NCI-H2227 (cell line): Measurements from ENCODE around the gene MAD2L1BP.
"Not testable (repeated sequence)": the region's sequence is repeated elsewhere in the genome, so short reads cannot be mapped to it uniquely, and the experiment has no call there.

Experiments used
- DNase-seq: peaks from one replicate; lab custom pipeline; 2025; ENCODE audit not compliant: unreplicated experiment; lab: John Stamatoyannopoulos, UW

MAD2L1BP gene, protein sequence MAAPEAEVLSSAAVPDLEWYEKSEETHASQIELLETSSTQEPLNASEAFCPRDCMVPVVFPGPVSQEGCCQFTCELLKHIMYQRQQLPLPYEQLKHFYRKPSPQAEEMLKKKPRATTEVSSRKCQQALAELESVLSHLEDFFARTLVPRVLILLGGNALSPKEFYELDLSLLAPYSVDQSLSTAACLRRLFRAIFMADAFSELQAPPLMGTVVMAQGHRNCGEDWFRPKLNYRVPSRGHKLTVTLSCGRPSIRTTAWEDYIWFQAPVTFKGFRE

GRCh38 chr6:43635387-43636307, at the start of gene MAD2L1BP:
Gene MAD2L1BP (plus strand): TSS chr6:43635840. CDS start chr6:43635876, 36 bp downstream.
- peak; percentile 85 for DNase-seq

DNA sequence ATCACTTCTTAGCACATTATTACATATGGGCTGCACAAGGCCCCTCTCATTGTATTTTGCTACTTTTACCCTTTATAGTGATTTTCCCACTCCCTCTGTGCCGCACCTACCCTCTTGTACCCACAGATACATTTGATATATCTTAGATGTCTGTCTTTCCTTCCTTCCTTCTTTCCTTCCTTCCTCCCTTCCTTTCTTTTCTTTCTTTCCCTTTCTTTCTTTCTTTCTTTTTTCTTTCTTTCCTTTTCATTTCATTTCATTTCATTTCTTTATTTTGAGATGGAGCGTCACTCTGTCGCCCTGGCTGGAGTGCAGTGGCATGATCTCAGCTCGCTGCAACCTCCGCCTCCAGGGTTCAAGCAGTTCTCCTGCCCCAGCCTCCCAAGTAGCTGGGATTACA, 47.4 kb upstream of the MAD2L1BP start:
- no peak for DNase-seq

DNA sequence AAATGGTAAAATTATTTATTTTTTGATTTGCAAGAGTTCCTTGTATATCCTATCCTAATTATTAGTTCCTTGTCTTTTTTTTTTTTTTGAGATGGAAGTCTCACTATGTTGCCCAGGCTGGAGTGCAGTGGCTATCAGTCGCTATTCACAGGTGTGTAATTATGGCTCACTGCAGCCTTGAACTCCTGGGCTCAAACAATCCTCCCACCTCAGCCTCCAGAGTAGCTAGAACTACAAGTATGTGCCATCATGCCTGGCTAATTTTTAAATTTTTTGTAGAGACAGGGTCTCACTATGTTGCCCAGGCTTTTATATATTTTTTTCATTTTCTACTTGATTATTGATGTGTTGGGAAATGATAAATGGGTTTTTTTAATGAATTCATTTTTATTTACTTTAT, 46.1 kb upstream of the MAD2L1BP start:
- DNase-seq = not testable (repeated sequence)

DNA sequence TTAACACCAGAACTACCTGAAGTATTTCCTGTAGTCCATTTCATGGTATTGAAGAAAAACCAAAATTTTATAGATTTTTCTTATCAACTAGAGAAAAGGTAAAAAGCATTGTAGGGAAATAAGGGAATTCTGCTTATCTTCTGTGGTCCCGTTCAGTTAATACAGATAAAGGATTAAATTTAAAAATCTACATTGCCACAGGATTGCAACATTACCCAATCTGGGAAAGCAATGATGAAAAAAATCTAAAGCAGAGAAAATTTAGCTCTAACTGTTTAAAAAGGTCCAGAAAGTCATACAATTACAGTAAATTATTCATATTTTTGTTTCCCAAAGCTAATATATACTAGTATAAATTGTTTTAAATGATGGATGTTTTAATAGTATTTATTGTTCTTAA, 41.7 kb upstream of the MAD2L1BP start:
- no peak for DNase-seq

DNA sequence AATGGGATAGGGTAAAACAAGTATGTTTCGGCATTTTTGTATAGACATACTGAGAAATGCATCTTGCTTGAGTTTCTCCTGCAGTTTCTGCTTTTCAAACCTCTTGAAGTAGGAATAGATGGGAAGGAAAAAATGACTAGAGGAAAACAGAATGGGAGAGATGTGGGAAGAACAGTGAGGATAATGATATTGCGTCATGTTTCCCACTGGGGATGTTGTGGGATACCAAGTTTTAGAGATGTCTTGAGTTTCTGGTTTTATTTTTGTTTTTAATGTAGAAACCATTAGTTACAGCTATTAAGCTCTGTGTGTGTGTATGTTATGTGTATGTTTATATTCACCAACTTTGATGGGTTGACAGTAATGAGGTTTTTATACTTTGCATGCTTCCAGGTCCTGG, 35.0 kb upstream of the MAD2L1BP start:
- no peak for DNase-seq

- no peak for DNase-seq
Measured at GRCh38 chr6:43604174-43604573, 31.5 kb upstream of the MAD2L1BP start.

- DNase-seq = no peak
Measured at GRCh38 chr6:43606019-43606418, 29.6 kb upstream of the MAD2L1BP start.

DNA sequence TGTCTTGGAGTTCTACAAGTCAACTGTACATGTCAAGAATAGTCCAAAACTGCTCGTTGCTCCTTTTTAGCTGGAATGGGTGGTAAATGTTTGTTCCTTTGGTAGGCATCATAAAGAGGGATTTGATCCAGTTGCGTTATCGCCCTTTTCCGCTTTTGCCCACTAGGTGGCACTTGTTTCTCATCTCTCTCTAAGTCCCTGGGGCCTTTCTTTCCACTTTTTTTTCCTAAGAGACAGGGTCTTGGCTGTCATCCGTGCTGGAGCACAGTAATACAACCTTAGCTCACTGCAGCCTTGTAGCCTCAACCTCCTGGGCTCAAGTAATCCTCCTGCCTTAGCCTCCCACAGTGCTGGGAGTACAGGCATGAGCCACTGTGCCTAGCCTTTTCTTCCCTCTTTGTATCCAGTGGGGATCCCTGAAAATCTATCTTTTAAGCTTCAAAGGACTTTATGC, 27.3 kb upstream of the MAD2L1BP start:
- peak; percentile 73 for DNase-seq

DNA sequence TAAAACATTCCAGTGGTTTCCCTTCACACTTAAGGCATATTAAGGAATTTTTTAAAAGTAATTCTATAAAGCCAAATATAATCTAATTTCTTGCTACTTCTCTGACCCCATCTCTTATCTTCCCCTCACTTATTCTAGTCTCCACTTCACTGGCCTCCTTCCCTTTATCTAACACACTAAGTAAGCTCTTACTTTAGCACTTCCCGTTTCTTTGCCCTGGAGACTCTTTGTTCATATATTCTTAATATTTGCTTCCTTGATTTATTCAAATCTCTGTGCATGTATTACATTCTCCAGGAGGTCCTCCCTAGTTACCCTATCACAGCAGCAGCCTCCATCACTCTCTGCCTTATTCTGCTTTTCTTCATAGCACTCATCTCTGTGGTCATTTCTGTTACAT, 26.8 kb upstream of the MAD2L1BP start:
- no peak for DNase-seq

GRCh38 chr6:43609402-43609801, 26.2 kb upstream of the MAD2L1BP start:
- DNase-seq = no peak

DNA sequence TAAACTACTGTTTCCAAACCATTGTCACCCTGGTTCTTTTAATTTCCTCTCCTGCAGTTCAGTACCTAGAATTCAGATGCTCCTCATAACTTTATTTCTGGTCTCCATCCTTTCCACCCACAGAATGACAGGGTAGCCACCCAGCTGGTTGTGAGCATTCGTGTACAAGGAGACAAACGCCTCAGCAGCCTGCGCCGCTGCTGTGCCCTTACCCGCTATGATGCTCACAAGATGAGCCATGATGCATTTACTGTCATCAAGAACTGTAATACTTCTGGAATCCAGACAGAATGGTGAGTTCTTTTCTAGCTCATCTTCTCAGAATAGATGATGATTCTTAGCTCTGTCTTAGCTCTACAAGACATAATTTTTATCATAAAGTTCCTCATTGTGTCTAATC, 25.2 kb upstream of the MAD2L1BP start:
- DNase-seq = no peak

DNA sequence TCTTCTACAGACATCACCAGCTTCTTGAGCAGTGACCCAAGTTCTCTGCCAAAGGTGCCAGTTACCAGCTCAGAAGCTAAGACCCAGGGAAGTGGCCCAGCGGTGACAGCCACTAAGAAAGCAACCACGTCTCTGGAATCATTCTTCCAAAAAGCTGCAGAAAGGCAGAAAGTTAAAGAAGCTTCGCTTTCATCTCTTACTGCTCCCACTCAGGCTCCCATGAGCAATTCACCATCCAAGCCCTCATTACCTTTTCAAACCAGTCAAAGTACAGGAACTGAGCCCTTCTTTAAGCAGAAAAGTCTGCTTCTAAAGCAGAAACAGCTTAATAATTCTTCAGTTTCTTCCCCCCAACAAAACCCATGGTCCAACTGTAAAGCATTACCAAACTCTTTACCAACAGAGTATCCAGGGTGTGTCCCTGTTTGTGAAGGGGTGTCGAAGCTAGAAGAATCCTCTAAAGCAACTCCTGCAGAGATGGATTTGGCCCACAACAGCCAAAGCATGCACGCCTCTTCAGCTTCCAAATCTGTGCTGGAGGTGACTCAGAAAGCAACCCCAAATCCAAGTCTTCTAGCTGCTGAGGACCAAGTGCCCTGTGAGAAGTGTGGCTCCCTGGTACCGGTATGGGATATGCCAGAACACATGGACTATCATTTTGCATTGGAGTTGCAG, 21.8 kb upstream of the MAD2L1BP start:
- no peak for DNase-seq

DNA sequence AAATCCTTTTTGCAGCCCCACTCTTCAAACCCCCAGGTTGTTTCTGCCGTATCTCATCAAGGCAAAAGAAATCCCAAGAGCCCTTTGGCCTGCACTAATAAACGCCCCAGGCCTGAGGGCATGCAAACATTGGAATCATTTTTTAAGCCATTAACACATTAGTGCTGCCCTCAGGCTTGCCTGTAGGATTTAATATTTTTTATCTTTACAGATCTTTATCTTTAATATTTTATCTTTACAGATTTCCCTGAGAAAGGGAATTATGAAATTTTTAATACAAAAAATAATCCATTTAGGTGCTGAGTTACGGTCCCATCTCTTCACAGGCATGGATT, 21.3 kb upstream of the MAD2L1BP start:
- DNase-seq = no peak

- DNase-seq = no peak
Measured at GRCh38 chr6:43616725-43617472, 18.7 kb upstream of the MAD2L1BP start.

DNA sequence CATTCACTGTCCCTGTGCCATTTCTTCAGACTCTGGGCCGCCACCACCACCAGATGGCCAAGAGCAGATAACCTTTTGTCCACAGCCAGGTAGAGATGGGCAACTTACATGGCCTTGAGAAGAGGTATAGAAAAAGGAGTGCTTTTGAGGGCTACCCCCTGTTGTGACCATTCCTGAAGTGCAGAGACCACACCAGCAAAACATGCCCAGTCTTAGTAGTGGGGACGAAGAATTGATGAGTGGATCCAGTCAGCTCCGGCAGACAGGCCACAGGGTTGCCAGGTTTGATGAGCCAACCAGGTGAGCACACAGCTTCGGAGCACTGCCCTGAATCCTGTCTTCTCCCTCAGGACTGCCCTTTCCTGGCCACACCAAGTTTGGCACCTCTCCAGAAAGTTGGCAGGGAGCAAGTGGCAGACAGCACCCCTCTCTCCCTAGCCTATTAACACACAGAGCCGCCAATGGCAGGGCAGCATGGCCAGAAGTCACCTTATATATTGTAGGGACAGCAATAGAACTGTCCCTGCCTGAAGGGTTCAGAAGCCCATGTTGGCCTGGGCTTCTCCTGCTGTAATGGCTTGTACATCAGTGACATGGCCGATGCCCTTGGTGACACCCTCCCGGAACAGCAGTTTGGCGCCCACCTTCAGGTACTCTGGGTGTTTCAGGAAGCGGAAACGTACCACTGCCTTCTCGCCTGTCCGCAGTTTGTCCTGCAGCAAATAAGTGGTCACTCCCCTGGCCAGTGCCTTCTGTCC, 14.4 kb upstream of the MAD2L1BP start:
- DNase-seq = no peak

DNA sequence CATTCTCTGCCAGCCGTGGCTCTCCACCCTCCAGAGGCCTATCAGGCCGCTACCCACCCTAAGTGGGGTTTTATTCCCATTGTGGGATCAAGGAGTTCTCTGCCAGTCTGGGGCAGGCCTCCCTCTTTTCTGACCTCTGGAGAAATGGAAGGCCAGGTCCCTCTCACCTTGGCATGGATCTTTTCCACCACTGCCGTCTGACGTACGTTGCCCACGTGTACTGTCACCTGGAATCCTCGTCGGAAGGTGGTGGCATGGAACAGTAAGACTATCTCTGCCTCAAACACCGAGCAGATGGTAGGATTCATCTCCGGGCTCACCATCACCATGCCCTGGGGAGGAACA, 13.8 kb upstream of the MAD2L1BP start:
- DNase-seq = no peak

GRCh38 chr6:43622541-43622940, 13.1 kb upstream of the MAD2L1BP start:
- DNase-seq = no peak

GRCh38 chr6:43623880-43624785, 11.5 kb upstream of the MAD2L1BP start:
- no peak for DNase-seq

GRCh38 chr6:43624786-43625288, 10.8 kb upstream of the MAD2L1BP start:
- DNase-seq = no peak
